H1 (cell line): ENCODE results near the gene TNNT3. TPM values are rescaled to one million over a fixed set of nuclear protein-coding genes. Genes with fewer than 3 reads are reported as not detected.
"Not testable (repeated sequence)": the region's sequence is repeated elsewhere in the genome, so short reads cannot be mapped to it uniquely, and the experiment has no call there.

ENCODE experiments used
- CTCF ChIA-PET: fragments of 300-600 bp; sonication (Branson Sonifier 250); formaldehyde crosslinking; loops from one replicate; lab custom pipeline; 2021; ENCODE audit not compliant: partially characterized antibody; lab: Charles Lee
- POLR2A ChIA-PET: fragments of 300-600 bp; sonication (Branson Sonifier 250); formaldehyde crosslinking; loops from one replicate; lab custom pipeline; 2021; ENCODE audit warnings: inconsistent platforms; ENCODE audit not compliant: partially characterized antibody; lab: Charles Lee
- DNase-seq, 2 experiments: peaks; one replicate each; pipeline versions ENCODE4 v3.0.0 to v3.0.0-alpha.2; 2010 to 2022; ENCODE audit warnings: low spot score in 2 of 2, low read depth in 1 of 2, mixed read lengths in 1 of 2
- FAIRE-seq: peaks from 2 replicates; lab custom pipeline; 2011; peaks lifted over from hg19 to GRCh38; lab: Jason Lieb, UNC
- H2AFZ ChIP-seq: 2 replicates; pipeline ENCODE4 v1.8.1; 2012; ENCODE audit warnings: low read length, inconsistent platforms
- H2AK5ac ChIP-seq: 2 replicates; pipeline ENCODE4 v1.6.1; 2013; ENCODE audit warnings: low read depth, low read length
- H2BK120ac ChIP-seq: replicated peaks from 2 replicates; pipeline ENCODE3; 2013; ENCODE audit warnings: low read depth, low read length, inconsistent platforms
- H2BK12ac ChIP-seq: 2 replicates; pipeline ENCODE4 v1.6.1; 2013; ENCODE audit warnings: low read depth, low read length
- H2BK15ac ChIP-seq: 2 replicates; pipeline ENCODE4 v1.6.1; 2013; ENCODE audit warnings: low read length
- H2BK20ac ChIP-seq: 2 replicates; pipeline ENCODE4 v1.6.1; 2013; ENCODE audit warnings: low read length
- H2BK5ac ChIP-seq: 2 replicates; pipeline ENCODE4 v1.6.1; 2013; ENCODE audit warnings: low read depth, low read length
- H3K14ac ChIP-seq: 2 replicates; pipeline ENCODE4 v1.6.1; 2013; ENCODE audit warnings: inconsistent platforms; ENCODE audit not compliant: insufficient read length
- H3K18ac ChIP-seq: 2 replicates; pipeline ENCODE4 v1.6.1; 2013; ENCODE audit warnings: low read length; ENCODE audit errors: extremely low read depth
- H3K23ac ChIP-seq: 2 replicates; pipeline ENCODE4 v1.6.1; 2013; ENCODE audit warnings: inconsistent platforms; ENCODE audit not compliant: insufficient read length
- H3K23me2 ChIP-seq: 2 replicates; pipeline ENCODE4 v1.6.1; 2013; ENCODE audit warnings: low read depth, low read length
- H3K27ac ChIP-seq: 2 replicates; pipeline ENCODE4 v1.6.1; 2011; ENCODE audit warnings: low read depth, low read length, inconsistent platforms
- H3K27me3 ChIP-seq, 4 experiments: replicated peaks in 1 of 4; 1 replicate in 1 of 4; 2 replicates in 3 of 4; pipeline versions ENCODE4 v1.6.1 to v1.8.1; 2011 to 2013; ENCODE audit warnings: low read length in 3 of 4, mild to moderate bottlenecking in 3 of 4, inconsistent platforms in 2 of 4, mixed read lengths in 2 of 4, moderate library complexity in 1 of 4; ENCODE audit not compliant: control insufficient read depth in 3 of 4, insufficient read depth in 3 of 4; ENCODE audit errors: extremely low read depth in 1 of 4
- H3K36me3 ChIP-seq, 4 experiments: 2 replicates each; pipeline versions ENCODE4 v1.6.1 to v1.8.1; 2011 to 2013; ENCODE audit warnings: mild to moderate bottlenecking in 4 of 4, low read length in 3 of 4, moderate library complexity in 2 of 4, control low read depth in 1 of 4, inconsistent platforms in 1 of 4; ENCODE audit not compliant: insufficient read depth in 4 of 4, control insufficient read depth in 2 of 4
- H3K4ac ChIP-seq: replicated peaks from 2 replicates; pipeline ENCODE3; 2013; ENCODE audit warnings: low read length, low read depth, mixed read lengths, inconsistent platforms; ENCODE audit not compliant: insufficient read length
- H3K4me1 ChIP-seq, 4 experiments: replicated peaks in 1 of 4; 1 replicate in 1 of 4; 2 replicates in 3 of 4; pipeline versions ENCODE4 v1.6.1 to v1.8.1; 2011 to 2013; ENCODE audit warnings: low read length in 3 of 4, inconsistent platforms in 2 of 4, mixed read lengths in 1 of 4; ENCODE audit not compliant: insufficient read depth in 4 of 4, control insufficient read depth in 3 of 4
- H3K4me2 ChIP-seq, 2 experiments: 2 replicates each; pipeline versions ENCODE4 v1.6.1 to v1.8.1; 2011 to 2013; ENCODE audit warnings: low read depth in 2 of 2, low read length in 2 of 2, control low read depth in 1 of 2, inconsistent platforms in 1 of 2, mild to moderate bottlenecking in 1 of 2; ENCODE audit not compliant: insufficient read depth in 1 of 2
- H3K4me3 ChIP-seq, 4 experiments: fragments of 200-600, 300-600 bp in 1 of 4; sonication (generic), shearing (Covaris generic), sonication (Bioruptor Twin) in 1 of 4; 2 replicates each; pipeline versions ENCODE4 v1.5.1 to v1.8.1; 2011 to 2016; ENCODE audit warnings: low read length in 4 of 4, low read depth in 3 of 4, control low read depth in 2 of 4, inconsistent platforms in 2 of 4, mild to moderate bottlenecking in 2 of 4, mixed read lengths in 1 of 4, moderate library complexity in 1 of 4; ENCODE audit not compliant: insufficient read depth in 2 of 4; ENCODE audit errors: extremely low read depth in 1 of 4
- H3K56ac ChIP-seq: replicated peaks from 2 replicates; pipeline ENCODE3; 2013; ENCODE audit warnings: low read depth, mild to moderate bottlenecking, mixed read lengths, low read length, inconsistent platforms; ENCODE audit not compliant: insufficient read length
- H3K79me1 ChIP-seq: 2 replicates; pipeline ENCODE4 v1.6.1; 2013; ENCODE audit warnings: low read depth, low read length, control low read depth
- H3K79me2 ChIP-seq, 2 experiments: 2 replicates each; pipeline versions ENCODE4 v1.6.1 to v1.8.1; 2012 to 2013; ENCODE audit warnings: low read length in 2 of 2, mild to moderate bottlenecking in 2 of 2, inconsistent platforms in 1 of 2; ENCODE audit not compliant: insufficient read depth in 2 of 2, control insufficient read depth in 1 of 2
- H3K9ac ChIP-seq, 4 experiments: replicated peaks in 1 of 4; 1 replicate in 1 of 4; 2 replicates in 3 of 4; pipeline versions ENCODE4 v1.6.1 to v1.8.1; 2011 to 2013; ENCODE audit warnings: low read depth in 3 of 4, low read length in 3 of 4, control low read depth in 2 of 4, mild to moderate bottlenecking in 2 of 4, moderate library complexity in 2 of 4, inconsistent platforms in 1 of 4; ENCODE audit errors: extremely low read depth in 1 of 4
- H3K9me3 ChIP-seq, 2 experiments: 2 replicates each; pipeline versions ENCODE4 v1.6.1 to v1.8.1; 2012 to 2013; ENCODE audit warnings: mild to moderate bottlenecking in 2 of 2, moderate library complexity in 2 of 2, control low read depth in 1 of 2, inconsistent platforms in 1 of 2, low read depth in 1 of 2, low read length in 1 of 2, mixed read lengths in 1 of 2; ENCODE audit not compliant: insufficient read depth in 2 of 2
- H4K20me1 ChIP-seq, 2 experiments: replicated peaks in 1 of 2; 2 replicates each; pipeline versions ENCODE3 to v1.8.1; 2011 to 2013; ENCODE audit warnings: inconsistent platforms in 2 of 2, low read length in 2 of 2, mild to moderate bottlenecking in 1 of 2; ENCODE audit not compliant: insufficient read depth in 2 of 2, control insufficient read depth in 1 of 2
- H4K5ac ChIP-seq: 2 replicates; pipeline ENCODE4 v1.6.1; 2013; ENCODE audit warnings: low read length, low read depth, mixed read lengths, inconsistent platforms; ENCODE audit not compliant: insufficient read length
- H4K8ac ChIP-seq: 2 replicates; pipeline ENCODE4 v1.8.0; 2013; ENCODE audit warnings: mild to moderate bottlenecking, moderate library complexity, low read length, inconsistent platforms; ENCODE audit not compliant: insufficient read depth; ENCODE audit errors: extremely low read depth
- H4K91ac ChIP-seq: replicated peaks from 2 replicates; pipeline ENCODE3; 2013; ENCODE audit warnings: low read length, mixed read lengths, inconsistent platforms; ENCODE audit not compliant: insufficient read length
- WGBS, 2 experiments: shearing (Covaris generic) in 1 of 2; methylation state at CpG; one replicate each; pipeline versions ENCODE4 v1.1.6 to v1.1.7; 2013 to 2015; ENCODE audit warnings: low lambda C conversion rate in 2 of 2, mixed read lengths in 2 of 2, inconsistent platforms in 1 of 2, low coverage in 1 of 2, missing lambda C conversion rate in 1 of 2; ENCODE audit not compliant: insufficient replicate concordance in 2 of 2, insufficient coverage in 1 of 2, insufficient read length in 1 of 2; ENCODE audit errors: extremely low coverage in 1 of 2, missing lambda C conversion rate in 1 of 2; 5-methylcytosine and 5-hydroxymethylcytosine counted together
- polyA plus RNA-seq, 7 experiments: library from polyadenylated mRNA; depleted of rRNA in 3 of 7; stranded (reverse) in 5 of 7; unstranded in 2 of 7; fragments of >200 nt in 5 of 7; fragments of 200-250 nt in 2 of 7; gene quantifications; 1 replicate in 5 of 7; 2 replicates in 1 of 7; 4 replicates in 1 of 7; pipeline versions ENCODE4 v1.2.1 to v1.2.3, GENCODE V29; 2011 to 2013; ENCODE audit warnings: missing spikeins in 2 of 7, mixed read lengths in 2 of 7
- total RNA-seq: library from RNA; stranded (reverse); fragmentation: NEBNext Ultra II Directional; extraction: Animal tissue kit (Norgen Biotek cat#: 25700); gene quantifications from 2 replicates; pipeline ENCODE4 v1.2.1, GENCODE V29; 2021

Gene TNNT3
- total and polyA plus RNA-seq, 2 of the 8 experiments (the other 6 are each of a cell fraction or from before 2014, with no cell fraction given): not detected

DNA sequence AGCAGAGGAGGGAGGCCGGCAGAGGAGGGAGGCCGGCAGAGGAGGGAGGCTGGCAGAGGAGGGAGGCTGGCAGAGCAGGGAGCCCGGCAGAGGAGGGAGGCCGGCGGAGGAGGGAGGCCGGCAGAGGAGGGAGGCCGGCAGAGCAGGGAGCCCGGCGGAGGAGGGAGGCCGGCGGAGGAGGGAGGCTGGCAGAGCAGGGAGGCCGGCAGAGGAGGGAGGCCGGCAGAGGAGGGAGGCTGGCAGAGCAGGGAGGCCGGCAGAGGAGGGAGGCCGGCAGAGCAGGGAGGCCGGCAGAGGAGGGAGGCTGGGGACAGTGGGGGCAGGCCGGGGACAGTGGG is 45.7 kb upstream of the TNNT3 start:
- H3K18ac ChIP-seq, H3K4me3 ChIP-seq, H3K9ac ChIP-seq, H3K14ac ChIP-seq, H3K56ac ChIP-seq, H2BK12ac ChIP-seq, H3K23me2 ChIP-seq, H4K5ac ChIP-seq, H2BK120ac ChIP-seq, H2AFZ ChIP-seq, H3K4me2 ChIP-seq, H3K4me1 ChIP-seq, DNase-seq, H3K23ac ChIP-seq, H4K8ac ChIP-seq, H3K4ac ChIP-seq, H3K9me3 ChIP-seq, POLR2A ChIA-PET, H3K79me1 ChIP-seq, H2AK5ac ChIP-seq, H2BK15ac ChIP-seq, H3K36me3 ChIP-seq, H3K27ac ChIP-seq, H2BK5ac ChIP-seq, H4K20me1 ChIP-seq, FAIRE-seq, H4K91ac ChIP-seq, H3K27me3 ChIP-seq, H2BK20ac ChIP-seq, H3K79me2 ChIP-seq: not testable (repeated sequence)
- CTCF ChIA-PET: interaction anchor here (1.2 to 1.6 kb wide), 2 partner anchors 43 to 180 kb away, joined by 3 to 5 read pairs; no protein-coding TSS in a partner anchor
- WGBS, 2 experiments: 74% methylated on average over 8 of the region's 17 CpGs; no CpG with 5 or more reads in 1 of the 2 experiments

DNA sequence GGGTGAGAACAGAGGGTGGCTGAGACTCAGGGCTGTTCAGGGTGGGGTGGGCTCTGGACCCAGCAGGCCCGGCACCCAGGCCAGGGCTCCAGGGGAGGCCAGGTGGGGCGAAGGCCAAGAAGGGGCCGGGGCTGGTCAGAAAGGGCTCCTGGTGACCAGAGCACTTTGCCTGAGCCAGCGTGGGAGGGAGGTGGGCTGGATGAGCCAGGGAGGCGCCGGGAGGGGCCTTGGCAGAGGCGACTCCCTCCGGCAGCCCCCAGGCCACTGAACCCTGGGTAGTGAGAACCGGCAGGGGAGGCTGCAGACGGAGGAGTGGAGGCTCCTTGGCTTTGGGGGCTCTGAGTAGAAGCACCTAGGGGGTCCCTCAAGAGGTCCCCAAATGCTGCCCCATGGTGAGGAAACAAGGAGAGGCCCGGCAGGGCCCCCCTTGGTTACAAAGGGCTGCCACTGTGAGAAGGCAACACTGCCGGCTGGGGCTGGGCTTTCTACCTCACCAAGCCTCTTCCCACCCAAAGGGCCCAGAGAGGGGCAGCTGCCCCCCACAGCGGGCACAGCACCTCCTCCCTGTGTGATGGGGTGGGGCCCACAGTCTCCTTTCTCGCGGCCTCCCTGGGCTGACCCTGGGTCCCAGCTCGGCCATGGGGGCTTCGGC is 44.9 kb upstream of the TNNT3 start:
- H2AFZ ChIP-seq, H2BK12ac ChIP-seq, H2BK15ac ChIP-seq, H2BK20ac ChIP-seq, H3K79me2 ChIP-seq, H4K20me1 ChIP-seq, H3K4me2 ChIP-seq, H3K4ac ChIP-seq, H3K23me2 ChIP-seq, H3K23ac ChIP-seq, DNase-seq, H3K4me3 ChIP-seq, H3K9ac ChIP-seq, H2AK5ac ChIP-seq, H2BK120ac ChIP-seq, H3K14ac ChIP-seq, H3K27me3 ChIP-seq, H4K5ac ChIP-seq, H3K36me3 ChIP-seq, H3K18ac ChIP-seq, H3K27ac ChIP-seq, H3K56ac ChIP-seq, H3K9me3 ChIP-seq, H3K79me1 ChIP-seq, H4K91ac ChIP-seq, H3K4me1 ChIP-seq, H2BK5ac ChIP-seq, FAIRE-seq: not testable (repeated sequence)
- peak overlapping the region; percentile 51; the same call in 1 of the 2 replicates for H4K8ac ChIP-seq
- CTCF ChIA-PET: interaction anchor here (0.9 to 5.5 kb wide), 14 partner anchors 12 to 279 kb away, joined by 3 to 156 read pairs (median 6); partner anchors contain the start of gene TNNT3
- POLR2A ChIA-PET: interaction anchor here (1.0 kb wide), 1 partner anchor 246 kb away, joined by 3 read pairs; no protein-coding TSS in a partner anchor
- 93% methylated on average over 9 of the region's 17 CpGs; no CpG with 5 or more reads in 1 of the 2 experiments for WGBS, 2 experiments
